Measurements from ENCODE around the gene TMEM212. TPM values are rescaled to one million over a fixed set of nuclear protein-coding genes. Genes with fewer than 3 reads are reported as not detected.

Gene TMEM212
- total RNA-seq, 4 donors from 2014 or later, result not detected

- no peaks in the 10 kb centered on the region for H3K9me3 ChIP-seq
- H3K4me3 ChIP-seq, result no peak overlapping the region
- no peaks in the 10 kb centered on the region for H3K27me3 ChIP-seq
- peak overlapping the region in 1 of 4 donors; percentile 54 for H3K27ac ChIP-seq
- H3K36me3 ChIP-seq, result no peaks in the 10 kb centered on the region
- TF ChIP-seq CTCF (IDR thresholded peaks at IDR 0.05) (no peak), POLR2A (IDR thresholded peaks at IDR 0.05) (no peak)
- no peak for DNase-seq
- H3K4me1 ChIP-seq, result no peaks in the 10 kb centered on the region
Observed at GRCh38 chr3:171863920-171864319, 20.8 kb downstream of the TMEM212 start.

DNA sequence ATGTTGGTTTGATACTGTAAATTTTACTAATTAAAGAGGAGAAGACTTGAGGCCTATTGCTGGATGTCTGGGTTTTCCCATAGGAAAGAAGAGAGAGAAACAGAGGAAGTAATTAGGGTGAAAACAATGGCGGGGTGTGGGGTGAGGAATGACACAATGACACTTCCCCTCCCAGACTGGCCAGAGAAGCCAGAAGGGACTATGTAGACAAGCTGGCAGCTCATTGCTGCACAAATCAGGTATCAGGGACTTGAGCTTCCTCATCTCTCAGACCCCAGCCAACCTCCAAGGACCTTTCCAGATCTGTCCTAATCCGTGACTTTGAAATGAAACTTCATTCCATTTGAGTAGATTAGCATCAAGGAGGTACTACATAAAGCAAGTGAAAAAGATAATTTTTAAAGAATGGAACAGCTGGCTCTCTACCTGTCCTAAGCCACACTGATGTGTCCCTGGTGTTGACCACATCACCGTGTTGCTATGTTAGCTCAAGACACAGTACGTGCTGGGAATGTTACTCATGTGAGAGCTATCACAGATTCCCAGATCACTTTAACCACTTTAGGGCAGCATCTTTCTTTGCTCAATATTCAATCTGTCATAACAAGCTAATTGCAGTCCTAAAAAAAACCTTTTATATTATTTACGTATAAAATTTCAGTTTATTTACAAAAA, 22.2 kb downstream of the TMEM212 start:
- no peak overlapping the region for H3K27ac ChIP-seq
- H3K4me3 ChIP-seq, result no peak overlapping the region
- TF ChIP-seq CTCF (IDR thresholded peaks at IDR 0.05) (no peak), POLR2A (IDR thresholded peaks at IDR 0.05) (no peak)
- H3K36me3 ChIP-seq, result no peaks in the 10 kb centered on the region
- no peak for DNase-seq
- H3K27me3 ChIP-seq, result no peaks in the 10 kb centered on the region
- H3K9me3 ChIP-seq, result no peaks in the 10 kb centered on the region
- no peaks in the 10 kb centered on the region for H3K4me1 ChIP-seq

GRCh38 chr3:171867981-171868380, 24.8 kb downstream of the TMEM212 start:
- TF ChIP-seq POLR2A (IDR thresholded peaks at IDR 0.05) (no peak), CTCF (IDR thresholded peaks at IDR 0.05) (peak in 2 of 6 experiments; percentile 8 to 10)
- Histone ChIP-seq H3K27ac (no peak overlapping the region), H3K36me3 (no peaks in the 10 kb centered on the region), H3K9me3 (no peaks in the 10 kb centered on the region), H3K4me1 (no peaks in the 10 kb centered on the region), H3K4me3 (no peak overlapping the region), H3K27me3 (no peaks in the 10 kb centered on the region)
- DNase-seq, result no peak

DNA sequence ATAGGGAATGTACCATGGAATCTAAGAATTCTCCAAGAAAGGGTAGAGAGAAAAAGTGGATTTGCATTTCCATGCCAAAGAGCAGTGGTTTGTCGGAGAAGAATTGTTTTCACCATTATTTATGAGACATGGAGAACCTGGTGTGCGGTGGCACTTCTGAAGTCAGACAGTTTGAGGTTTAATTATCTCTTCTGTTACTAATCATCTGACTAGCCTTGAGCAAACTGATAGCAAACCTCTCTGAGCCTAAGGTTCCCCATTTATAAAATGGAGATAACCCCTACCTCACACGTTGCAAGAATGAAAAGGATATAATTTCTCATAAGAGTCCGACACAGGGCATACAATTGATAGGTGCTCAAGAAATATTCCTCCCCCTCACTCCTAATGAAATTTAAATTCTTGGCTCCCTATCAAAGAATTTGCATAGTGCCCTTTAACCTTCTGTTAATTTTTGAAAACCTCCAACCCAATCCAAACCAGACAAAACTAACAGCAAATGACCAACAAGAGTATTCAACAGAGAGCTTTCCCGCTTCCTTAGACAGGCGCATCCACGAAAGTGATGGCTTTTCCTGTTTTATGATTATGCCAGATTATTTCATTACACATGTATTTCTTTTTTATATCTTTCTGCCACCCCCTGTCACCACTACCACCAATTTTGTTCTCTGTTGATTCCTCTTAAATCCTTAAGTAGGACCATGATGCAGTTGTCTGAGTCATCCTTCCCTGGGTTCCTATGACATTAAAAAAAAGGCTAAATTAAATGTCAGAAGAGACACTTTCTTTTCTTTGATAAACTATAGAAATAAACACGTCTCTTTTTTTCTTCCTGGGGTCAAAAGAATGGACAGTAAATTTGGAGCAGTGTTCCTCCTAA, 28.5 kb downstream of the TMEM212 start:
- no peak for DNase-seq
- TF ChIP-seq POLR2A (IDR thresholded peaks at IDR 0.05) (no peak), CTCF (IDR thresholded peaks at IDR 0.05) (no peak)
- no peaks in the 10 kb centered on the region for H3K36me3 ChIP-seq
- no peak overlapping the region for H3K27ac ChIP-seq
- no peaks in the 10 kb centered on the region for H3K9me3 ChIP-seq
- H3K27me3 ChIP-seq, result no peaks in the 10 kb centered on the region
- no peak overlapping the region for H3K4me3 ChIP-seq
- H3K4me1 ChIP-seq, result no peaks in the 10 kb centered on the region

GRCh38 chr3:171873580-171873979, 30.4 kb downstream of the TMEM212 start:
- Histone ChIP-seq H3K27ac (peak overlapping the region in 2 of 4 donors; percentile 38 to 61), H3K4me1 (no peaks in the 10 kb centered on the region), H3K36me3 (no peaks in the 10 kb centered on the region), H3K27me3 (no peaks in the 10 kb centered on the region), H3K4me3 (no peak overlapping the region), H3K9me3 (no peaks in the 10 kb centered on the region)
- no peak for DNase-seq
- TF ChIP-seq CTCF (IDR thresholded peaks at IDR 0.05) (no peak), POLR2A (IDR thresholded peaks at IDR 0.05) (no peak)
